Measurements from ENCODE around the gene ANP32E.
"Not testable (repeated sequence)": the region's sequence is repeated elsewhere in the genome, so short reads cannot be mapped to it uniquely, and the experiment has no call there.

DNA sequence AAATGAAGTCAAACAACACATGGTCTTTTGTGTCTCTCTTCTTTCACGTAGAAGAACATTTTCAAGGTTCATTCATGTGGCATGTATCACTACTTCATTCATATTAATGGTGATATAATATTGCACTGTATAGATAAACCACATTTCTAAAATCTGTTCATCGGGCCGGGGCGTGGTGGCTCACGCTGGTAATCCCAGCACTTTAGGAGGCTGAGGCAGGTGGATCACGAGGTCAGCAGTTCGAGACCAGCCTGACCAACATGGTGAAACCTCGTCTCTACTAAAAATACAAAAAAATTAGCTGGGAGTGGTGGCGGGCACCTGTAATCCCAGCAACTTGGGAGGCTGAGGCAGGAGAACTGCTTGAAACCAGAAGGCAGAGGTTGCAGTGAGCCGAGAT is 7.7 kb downstream of the ANP32E start:
- TF ChIP-seq POLR2A, EP300 (IDR thresholded peaks at IDR 0.05): not testable (repeated sequence)
- TF ChIP-seq, protein P1, sequence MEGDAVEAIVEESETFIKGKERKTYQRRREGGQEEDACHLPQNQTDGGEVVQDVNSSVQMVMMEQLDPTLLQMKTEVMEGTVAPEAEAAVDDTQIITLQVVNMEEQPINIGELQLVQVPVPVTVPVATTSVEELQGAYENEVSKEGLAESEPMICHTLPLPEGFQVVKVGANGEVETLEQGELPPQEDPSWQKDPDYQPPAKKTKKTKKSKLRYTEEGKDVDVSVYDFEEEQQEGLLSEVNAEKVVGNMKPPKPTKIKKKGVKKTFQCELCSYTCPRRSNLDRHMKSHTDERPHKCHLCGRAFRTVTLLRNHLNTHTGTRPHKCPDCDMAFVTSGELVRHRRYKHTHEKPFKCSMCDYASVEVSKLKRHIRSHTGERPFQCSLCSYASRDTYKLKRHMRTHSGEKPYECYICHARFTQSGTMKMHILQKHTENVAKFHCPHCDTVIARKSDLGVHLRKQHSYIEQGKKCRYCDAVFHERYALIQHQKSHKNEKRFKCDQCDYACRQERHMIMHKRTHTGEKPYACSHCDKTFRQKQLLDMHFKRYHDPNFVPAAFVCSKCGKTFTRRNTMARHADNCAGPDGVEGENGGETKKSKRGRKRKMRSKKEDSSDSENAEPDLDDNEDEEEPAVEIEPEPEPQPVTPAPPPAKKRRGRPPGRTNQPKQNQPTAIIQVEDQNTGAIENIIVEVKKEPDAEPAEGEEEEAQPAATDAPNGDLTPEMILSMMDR (IDR thresholded peaks at IDR 0.05): not testable (repeated sequence)

Measured in ovary (tissue), 3 donors.